IMR-90 (cell line): ENCODE data around the gene INKA1. TPM values are rescaled to one million over a fixed set of nuclear protein-coding genes. Genes with fewer than 3 reads are reported as not detected.
A peak's percentile ranks its signal among the peaks of the same experiment; 100 is the strongest.

Experiments used
- ATAC-seq: fragments of 200-7000 bp; cut with Tn5 transposase; 2 replicates; pipeline ENCODE4 v1.9.1; 2020; ENCODE audit warnings: low read depth, mild to moderate bottlenecking, moderate library complexity
- BruUV-seq: library from RNA; stranded (reverse); fragments of 400-500 nt; replicated peaks from 2 replicates; lab custom pipeline; 2021; lab: Mats Ljungman, UMichigan
- CTCF ChIA-PET: fragments of 300-600 bp; formaldehyde crosslinking; extraction: SDS; loops from one replicate; lab custom pipeline; 2021; ENCODE audit warnings: antibody characterized with exemption; lab: Yijun Ruan, JAX
- POLR2A ChIA-PET: fragments of 300-600 bp; sonication (Branson Sonifier 250); formaldehyde crosslinking; loops from one replicate; lab custom pipeline; 2022; ENCODE audit warnings: antibody characterized with exemption; ENCODE audit not compliant: unreplicated experiment; lab: Charles Lee
- DNase-seq: peaks from one replicate; pipeline ENCODE4 v3.0.0; 2013
- H2AFZ ChIP-seq: replicated peaks from 2 replicates; pipeline ENCODE3; 2013; ENCODE audit warnings: low read length, mild to moderate bottlenecking; ENCODE audit not compliant: poor library complexity
- H2AK5ac ChIP-seq: 2 replicates; pipeline ENCODE4 v1.6.1; 2013; ENCODE audit warnings: low read depth, low read length, inconsistent platforms
- H2AK9ac ChIP-seq: replicated peaks from 2 replicates; pipeline ENCODE3; 2013; ENCODE audit warnings: mild to moderate bottlenecking, low read depth, low read length, moderate library complexity; ENCODE audit not compliant: poor library complexity
- H2BK120ac ChIP-seq: 2 replicates; pipeline ENCODE4 v1.6.1; 2013; ENCODE audit warnings: low read depth, low read length, inconsistent platforms
- H2BK15ac ChIP-seq: 3 replicates; pipeline ENCODE4 v1.6.1; 2013; ENCODE audit warnings: low read depth, low read length, inconsistent platforms
- H2BK20ac ChIP-seq: 2 replicates; pipeline ENCODE4 v1.6.1; 2013; ENCODE audit warnings: low read depth, mild to moderate bottlenecking, inconsistent platforms, low read length, moderate library complexity
- H2BK5ac ChIP-seq: 2 replicates; pipeline ENCODE4 v1.6.1; 2013; ENCODE audit warnings: mild to moderate bottlenecking, low read depth, low read length, inconsistent platforms; ENCODE audit not compliant: poor library complexity, severe bottlenecking
- H3K14ac ChIP-seq: replicated peaks from 2 replicates; pipeline ENCODE4 v1.6.1; 2013; ENCODE audit warnings: low read depth, low read length, inconsistent platforms
- H3K18ac ChIP-seq: 2 replicates; pipeline ENCODE4 v1.6.1; 2013; ENCODE audit warnings: low read depth, low read length, control low read depth
- H3K23ac ChIP-seq: 2 replicates; pipeline ENCODE4 v1.6.1; 2013; ENCODE audit warnings: low read depth, low read length, inconsistent platforms
- H3K27ac ChIP-seq: 2 replicates; pipeline ENCODE4 v1.5.1; 2013; ENCODE audit warnings: mild to moderate bottlenecking, control low read depth, low read length; ENCODE audit not compliant: insufficient read depth
- H3K27me3 ChIP-seq: 2 replicates; pipeline ENCODE4 v1.6.1; 2013; ENCODE audit warnings: low read length; ENCODE audit not compliant: control insufficient read depth, insufficient read depth
- H3K36me3 ChIP-seq: 2 replicates; pipeline ENCODE4 v1.6.1; 2013; ENCODE audit warnings: low read length, mixed read lengths; ENCODE audit not compliant: control insufficient read depth, insufficient read depth
- H3K4ac ChIP-seq: 2 replicates; pipeline ENCODE4 v1.6.1; 2013; ENCODE audit warnings: low read depth, low read length, inconsistent platforms
- H3K4me1 ChIP-seq: 2 replicates; pipeline ENCODE4 v1.6.1; 2013; ENCODE audit warnings: low read length, mixed read lengths; ENCODE audit not compliant: control insufficient read depth, insufficient read depth
- H3K4me2 ChIP-seq: 2 replicates; pipeline ENCODE4 v1.6.1; 2013; ENCODE audit warnings: low read depth, mild to moderate bottlenecking, control low read depth, low read length, moderate library complexity
- H3K4me3 ChIP-seq: 2 replicates; pipeline ENCODE4 v1.5.1; 2013; ENCODE audit warnings: low read depth, mild to moderate bottlenecking, control low read depth, low read length, moderate library complexity; ENCODE audit not compliant: insufficient read depth
- H3K56ac ChIP-seq: 2 replicates; pipeline ENCODE4 v1.6.1; 2013; ENCODE audit warnings: low read length, inconsistent platforms; ENCODE audit not compliant: insufficient read depth; ENCODE audit errors: extremely low read depth
- H3K79me1 ChIP-seq, 2 experiments: 2 replicates each; pipeline ENCODE4 v1.6.1; 2013; ENCODE audit warnings: low read length in 2 of 2, inconsistent platforms in 1 of 2, low read depth in 1 of 2
- H3K9ac ChIP-seq: 2 replicates; pipeline ENCODE4 v1.6.1; 2013; ENCODE audit warnings: low read depth, low read length, control low read depth
- H3K9me1 ChIP-seq: 2 replicates; pipeline ENCODE4 v1.6.1; 2013; ENCODE audit warnings: low read length, inconsistent platforms; ENCODE audit not compliant: insufficient read depth
- H3K9me3 ChIP-seq: 2 replicates; pipeline ENCODE4 v1.6.1; 2013; ENCODE audit warnings: low read length; ENCODE audit not compliant: control insufficient read depth, insufficient read depth
- H4K20me1 ChIP-seq: 2 replicates; pipeline ENCODE4 v1.6.1; 2013; ENCODE audit warnings: low read length, inconsistent platforms; ENCODE audit not compliant: insufficient read depth
- H4K5ac ChIP-seq: 2 replicates; pipeline ENCODE4 v1.6.1; 2013; ENCODE audit warnings: mild to moderate bottlenecking, low read depth, low read length, control low read depth
- H4K8ac ChIP-seq, 2 experiments: 2 replicates each; pipeline ENCODE4 v1.6.1; 2013; ENCODE audit warnings: low read depth in 2 of 2, low read length in 2 of 2, control low read depth in 1 of 2, inconsistent platforms in 1 of 2
- H4K91ac ChIP-seq: 2 replicates; pipeline ENCODE4 v1.6.1; 2013; ENCODE audit warnings: low read depth, low read length, inconsistent platforms; ENCODE audit not compliant: insufficient read depth
- BHLHE40 ChIP-seq: fragments of 150-350 bp; IDR thresholded peaks from 2 replicates; pipeline ENCODE4 v1.6.1; 2016; ENCODE audit warnings: mild to moderate bottlenecking, low read depth, low read length
- CEBPB ChIP-seq: IDR thresholded peaks from 2 replicates; pipeline ENCODE4 v1.6.1; 2012; ENCODE audit warnings: low read depth, low read length, improper control_type of control experiment
- CHD1 ChIP-seq: IDR thresholded peaks from 2 replicates; pipeline ENCODE4 v1.6.1; 2012; ENCODE audit warnings: low read depth, low read length, improper control_type of control experiment
- FOS ChIP-seq: fragments of 150-350 bp; IDR thresholded peaks from 2 replicates; pipeline ENCODE4 v1.6.1; 2016; ENCODE audit warnings: low read depth, low read length
- MAFK ChIP-seq: IDR thresholded peaks from 2 replicates; pipeline ENCODE4 v1.6.1; 2012; ENCODE audit warnings: low read depth, low read length, improper control_type of control experiment
- MAZ ChIP-seq: IDR thresholded peaks from 2 replicates; pipeline ENCODE4 v1.6.1; 2012; ENCODE audit warnings: low read depth, mild to moderate bottlenecking, low read length, improper control_type of control experiment, moderate library complexity, borderline replicate concordance
- MXI1 ChIP-seq: IDR thresholded peaks from 2 replicates; pipeline ENCODE4 v1.6.1; 2012; ENCODE audit warnings: low read depth, mild to moderate bottlenecking, low read length, moderate library complexity, borderline replicate concordance
- NFE2L2 ChIP-seq: fragments of 150-350 bp; IDR thresholded peaks from 2 replicates; pipeline ENCODE4 v1.6.1; 2016; ENCODE audit warnings: low read depth, mild to moderate bottlenecking, low read length
- POLR2A ChIP-seq: IDR thresholded peaks from 2 replicates; pipeline ENCODE4 v1.6.1; 2012; ENCODE audit warnings: mild to moderate bottlenecking, low read depth, low read length
- RAD21 ChIP-seq: IDR thresholded peaks from 2 replicates; pipeline ENCODE4 v1.6.1; 2012; ENCODE audit warnings: low read length, improper control_type of control experiment
- RCOR1 ChIP-seq: IDR thresholded peaks from 2 replicates; pipeline ENCODE4 v1.6.1; 2012; ENCODE audit warnings: mild to moderate bottlenecking, low read length, improper control_type of control experiment; ENCODE audit not compliant: insufficient replicate concordance
- RFX5 ChIP-seq: IDR thresholded peaks from 2 replicates; pipeline ENCODE4 v1.8.0; 2012; ENCODE audit warnings: low read depth, mild to moderate bottlenecking, low read length, moderate library complexity
- SMC3 ChIP-seq: fragments of 150-350 bp; IDR thresholded peaks from 2 replicates; pipeline ENCODE4 v1.6.1; 2016; ENCODE audit warnings: low read depth, mild to moderate bottlenecking, antibody characterized with exemption, low read length, moderate library complexity
- WGBS, 2 experiments: methylation state at CpG; one replicate each; pipeline versions ENCODE4 v1.1.5 to v1.1.7; 2013; ENCODE audit warnings: missing lambda C conversion rate in 2 of 2; ENCODE audit not compliant: insufficient read length in 1 of 2; ENCODE audit errors: extremely low coverage in 2 of 2; 5-methylcytosine and 5-hydroxymethylcytosine counted together
- dilution Hi-C: fragments of 300-500 bp; cut with HindIII; formaldehyde crosslinking; loops from one replicate; pipeline ENCODE4 v1.14.3; 2018; ENCODE audit warnings: low sequenced_read_pairs; ENCODE audit not compliant: unreplicated experiment
- in situ Hi-C: fragments of 300-500 bp; cut with MboI; formaldehyde crosslinking; loops from 3 replicates; pipeline ENCODE4 v1.14.3; 2019; ENCODE audit warnings: low sequenced_read_pairs, inconsistent platforms, mixed read lengths
- intact Hi-C: fragments of 100-400 bp; cut with micrococcal nuclease; formaldehyde crosslinking; loops from 2 replicates; pipeline ENCODE4 v1.10.0; 2022
- polyA plus RNA-seq, 3 experiments: library from polyadenylated mRNA; depleted of rRNA; stranded (reverse); fragments of >200 nt; gene quantifications; 2 replicates each; pipeline ENCODE4 v1.2.3, GENCODE V29; 2012; ENCODE audit warnings: low replicate concordance in 1 of 3
- total RNA-seq: library from RNA; depleted of rRNA; stranded (reverse); fragments of >200 nt; gene quantifications from 2 replicates; pipeline ENCODE4 v1.2.3, GENCODE V29; 2012
- TF ChIP-seq, protein P1 (sequence below): conservative IDR thresholded peaks from 2 replicates; pipeline ENCODE4 v1.5.1; 2012; ENCODE audit warnings: mild to moderate bottlenecking, low read depth, low read length, improper control_type of control experiment
- TF ChIP-seq, protein P2 (sequence below): fragments of 150-350 bp; IDR thresholded peaks from 2 replicates; pipeline ENCODE4 v1.6.1; 2017; ENCODE audit warnings: mild to moderate bottlenecking, antibody characterized with exemption, low read length, low read depth
- TF ChIP-seq, protein P3 (sequence below): fragments of 150-350 bp; IDR thresholded peaks from 2 replicates; pipeline ENCODE4 v1.6.1; 2016; ENCODE audit warnings: low read depth, mild to moderate bottlenecking, low read length, moderate library complexity, borderline replicate concordance

INKA1 gene
- total and polyA plus RNA-seq, 2 of the 4 experiments (the other 2 are of a cell fraction), result 2.3 to 4.5 TPM

DNA sequence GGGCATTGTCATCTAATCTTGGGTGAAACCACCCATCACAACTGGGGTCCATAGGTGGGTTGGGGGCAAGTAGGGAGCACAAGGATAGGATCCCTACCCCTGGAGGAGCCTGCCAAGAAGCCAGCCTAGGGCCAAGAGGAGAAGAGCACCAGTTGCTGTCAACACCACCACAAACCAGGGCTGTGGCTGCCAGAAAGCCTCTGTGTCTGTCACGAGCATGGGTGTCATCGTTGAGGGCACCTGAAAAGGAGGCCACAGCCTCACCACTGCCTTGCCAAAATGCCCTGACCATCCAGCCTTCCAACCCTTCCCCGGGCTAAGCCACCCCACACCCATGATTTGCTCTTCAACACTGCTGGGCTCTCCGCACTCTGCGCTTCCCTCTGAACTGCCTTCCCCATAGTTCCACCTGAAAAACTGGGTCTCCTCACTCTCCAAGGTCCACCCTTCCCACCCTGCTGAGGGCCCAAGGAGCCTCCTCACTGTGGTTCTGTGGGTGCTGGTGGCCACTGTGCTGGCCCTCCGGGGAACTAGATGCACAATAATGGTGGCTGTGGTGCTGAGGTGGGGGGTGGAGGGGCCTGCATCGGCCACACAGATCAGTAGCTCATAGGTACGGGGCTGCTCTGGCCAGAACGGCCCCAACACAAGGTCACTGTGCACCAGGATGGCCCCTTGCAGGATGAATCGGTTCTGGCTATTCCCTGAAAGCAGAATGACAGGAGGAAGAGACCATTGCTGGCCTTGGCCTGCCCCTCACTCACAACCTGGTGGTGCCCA is 10.5 kb upstream of the INKA1 start:
- Histone ChIP-seq H2BK5ac (no peak overlapping the region), H2BK20ac (no peak overlapping the region), H3K9me3 (no peaks in the 10 kb centered on the region), H3K27me3 (peaks cover 10% of the 10 kb centered on the region; the same call in 1 of the 2 replicates), H3K36me3 (no peaks in the 10 kb centered on the region), H4K5ac (no peak overlapping the region), H4K8ac (no peak overlapping the region), H2AFZ (peak overlapping the region; percentile 32), H2BK120ac (no peak overlapping the region), H3K14ac (no peak overlapping the region), H3K18ac (no peak overlapping the region), H3K56ac (no peak overlapping the region), H2BK15ac (no peak overlapping the region), H3K4me1 (no peaks in the 10 kb centered on the region), H2AK9ac (no peak overlapping the region), H3K23ac (no peak overlapping the region), H3K9ac (no peak overlapping the region), H3K27ac (no peak overlapping the region), H3K9me1 (no peaks in the 10 kb centered on the region), H3K4ac (no peak overlapping the region), H3K4me3 (no peak overlapping the region), H3K4me2 (no peak overlapping the region), H3K79me1 (no peaks in the 10 kb centered on the region), H4K91ac (no peak overlapping the region), H4K20me1 (no peaks in the 10 kb centered on the region), H2AK5ac (no peak overlapping the region)
- TF ChIP-seq NFE2L2, result no peak
- no peak for TF ChIP-seq CEBPB
- TF ChIP-seq MAZ, result no peak
- TF ChIP-seq RAD21, result no peak
- no peak for TF ChIP-seq FOS
- no peak for TF ChIP-seq MXI1
- TF ChIP-seq CHD1, result no peak
- TF ChIP-seq POLR2A, result no peak
- TF ChIP-seq RCOR1, result no peak
- TF ChIP-seq BHLHE40, result no peak
- no peak for TF ChIP-seq MAFK
- TF ChIP-seq, protein P1, sequence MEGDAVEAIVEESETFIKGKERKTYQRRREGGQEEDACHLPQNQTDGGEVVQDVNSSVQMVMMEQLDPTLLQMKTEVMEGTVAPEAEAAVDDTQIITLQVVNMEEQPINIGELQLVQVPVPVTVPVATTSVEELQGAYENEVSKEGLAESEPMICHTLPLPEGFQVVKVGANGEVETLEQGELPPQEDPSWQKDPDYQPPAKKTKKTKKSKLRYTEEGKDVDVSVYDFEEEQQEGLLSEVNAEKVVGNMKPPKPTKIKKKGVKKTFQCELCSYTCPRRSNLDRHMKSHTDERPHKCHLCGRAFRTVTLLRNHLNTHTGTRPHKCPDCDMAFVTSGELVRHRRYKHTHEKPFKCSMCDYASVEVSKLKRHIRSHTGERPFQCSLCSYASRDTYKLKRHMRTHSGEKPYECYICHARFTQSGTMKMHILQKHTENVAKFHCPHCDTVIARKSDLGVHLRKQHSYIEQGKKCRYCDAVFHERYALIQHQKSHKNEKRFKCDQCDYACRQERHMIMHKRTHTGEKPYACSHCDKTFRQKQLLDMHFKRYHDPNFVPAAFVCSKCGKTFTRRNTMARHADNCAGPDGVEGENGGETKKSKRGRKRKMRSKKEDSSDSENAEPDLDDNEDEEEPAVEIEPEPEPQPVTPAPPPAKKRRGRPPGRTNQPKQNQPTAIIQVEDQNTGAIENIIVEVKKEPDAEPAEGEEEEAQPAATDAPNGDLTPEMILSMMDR, result no peak
- TF ChIP-seq RFX5, result no peak
- TF ChIP-seq SMC3, result no peak
- TF ChIP-seq, protein P2, sequence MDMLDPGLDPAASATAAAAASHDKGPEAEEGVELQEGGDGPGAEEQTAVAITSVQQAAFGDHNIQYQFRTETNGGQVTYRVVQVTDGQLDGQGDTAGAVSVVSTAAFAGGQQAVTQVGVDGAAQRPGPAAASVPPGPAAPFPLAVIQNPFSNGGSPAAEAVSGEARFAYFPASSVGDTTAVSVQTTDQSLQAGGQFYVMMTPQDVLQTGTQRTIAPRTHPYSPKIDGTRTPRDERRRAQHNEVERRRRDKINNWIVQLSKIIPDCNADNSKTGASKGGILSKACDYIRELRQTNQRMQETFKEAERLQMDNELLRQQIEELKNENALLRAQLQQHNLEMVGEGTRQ, result no peak
- TF ChIP-seq, protein P3, sequence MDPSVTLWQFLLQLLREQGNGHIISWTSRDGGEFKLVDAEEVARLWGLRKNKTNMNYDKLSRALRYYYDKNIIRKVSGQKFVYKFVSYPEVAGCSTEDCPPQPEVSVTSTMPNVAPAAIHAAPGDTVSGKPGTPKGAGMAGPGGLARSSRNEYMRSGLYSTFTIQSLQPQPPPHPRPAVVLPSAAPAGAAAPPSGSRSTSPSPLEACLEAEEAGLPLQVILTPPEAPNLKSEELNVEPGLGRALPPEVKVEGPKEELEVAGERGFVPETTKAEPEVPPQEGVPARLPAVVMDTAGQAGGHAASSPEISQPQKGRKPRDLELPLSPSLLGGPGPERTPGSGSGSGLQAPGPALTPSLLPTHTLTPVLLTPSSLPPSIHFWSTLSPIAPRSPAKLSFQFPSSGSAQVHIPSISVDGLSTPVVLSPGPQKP, result no peak
- POLR2A ChIA-PET, result no interaction called here
- CTCF ChIA-PET, result no interaction called here
- ATAC-seq, result no peak
- WGBS, 2 experiments, result 70% methylated on average over 5 of the region's 10 CpGs; no CpG with 5 or more reads in 1 of the 2 experiments
- in situ Hi-C loops (no loop called here), dilution Hi-C loops (no loop called here), intact Hi-C loops (no loop called here)
- DNase-seq, result no peak
- no TSS peak for BruUV-seq
